ENCODE measurements around the gene AGAP2. TPM values are rescaled to one million over a fixed set of nuclear protein-coding genes. Genes with fewer than 3 reads are reported as not detected.

Gene AGAP2
- 0.23 and 0.40 TPM in 2 replicates for total RNA-seq (2014; rRNA removed)
- percentile 20 among the genes with signal in this experiment for Bru-seq, nascent RNA
- BruChase-seq, experiment 1, labeled RNA remaining after a 6-hour chase, result percentile 19 among the genes with signal in this experiment
- BruChase-seq, experiment 2, labeled RNA remaining after a 2-hour chase, result percentile 12 among the genes with signal in this experiment
- long read RNA-seq, partial matches to known transcripts, result 0 of 1 reads
- long read RNA-seq, other reads (novel, unspliced or antisense), result 1 of 1 reads

- Histone ChIP-seq H3K79me2 (ENCODE audit: low read length) (no peaks in the 10 kb centered on the region), H2AFZ (ENCODE audit: low read length) (no peak within 1 kb of the TSS), H3K27me3 (ENCODE audit: low read length) (peaks cover 50% of the 10 kb centered on the region), H3F3A (ENCODE audit: low read length, unreplicated experiment) (no peaks in the 10 kb centered on the region), H3K9me2 (replicated peaks; ENCODE audit: low read length) (no peaks in the 10 kb centered on the region), H3K9ac (ENCODE audit: low read length) (no peak within 1 kb of the TSS), H4K20me1 (ENCODE audit: low read length) (no peaks in the 10 kb centered on the region), H3K4me1 (ENCODE audit: insufficient read depth, low read length) (peaks cover 17% of the 10 kb centered on the region), H3K27ac (ENCODE audit: low read length) (no peak within 1 kb of the TSS), H3K4me2 (ENCODE audit: low read length) (peak within 1 kb of the TSS; percentile 87), H3K9me3 (ENCODE audit: low read length) (no peaks in the 10 kb centered on the region), H3K4me3 (ENCODE audit: low read length) (peak within 1 kb of the TSS; percentile 64), H3K36me3 (ENCODE audit: low read depth, low read length) (no peaks in the 10 kb centered on the region)
- no peak for TF ChIP-seq EZH2phosphoT487 (IDR thresholded peaks at IDR 0.05; ENCODE audit: borderline replicate concordance, low read length)
- TF ChIP-seq CTCF (conservative IDR thresholded peaks at IDR 0.05; ENCODE audit: low read depth, low read length), result no peak
- no peak for TF ChIP-seq EZH2 (IDR thresholded peaks at IDR 0.05; ENCODE audit: low read length, unreplicated experiment)
- intact Hi-C loops (cut with micrococcal nuclease), result no loop called here
- no peak for ATAC-seq
- DNase-seq, result no peak
- ChIA-PET CTCF (no interaction called here), POLR2A (ENCODE audit: unreplicated experiment) (no interaction called here)
- BruUV-seq (replicated peaks), result no TSS peak
Measured at GRCh38 chr12:57738661-57739237, at the start of gene AGAP2. AGAP2 (minus strand) TSS chr12:57738742; CDS start chr12:57738246, 496 bp downstream.

- H3K4me3 ChIP-seq (ENCODE audit: low read length), result peak overlapping the region; percentile 93
- no peak overlapping the region for H3K27ac ChIP-seq (ENCODE audit: low read length)
- POLR2A ChIA-PET (ENCODE audit: unreplicated experiment), result interaction anchor here (0.6 kb wide), 1 partner anchor 523 kb away, joined by 3 read pairs; no protein-coding TSS in a partner anchor
- no peaks in the 10 kb centered on the region for H4K20me1 ChIP-seq (ENCODE audit: low read length)
- BruUV-seq (replicated peaks), result no TSS peak
- no peaks in the 10 kb centered on the region for H3K27me3 ChIP-seq (ENCODE audit: low read length)
- H3K4me1 ChIP-seq (ENCODE audit: insufficient read depth, low read length), result peaks cover 6% of the 10 kb centered on the region; the same call in 1 of the 2 replicates
- intact Hi-C loops (cut with micrococcal nuclease), result no loop called here
- H3K36me3 ChIP-seq (ENCODE audit: low read depth, low read length), result peaks cover 18% of the 10 kb centered on the region
- no peak for ATAC-seq
- CTCF ChIA-PET, result no interaction called here
- no peak overlapping the region for H2AFZ ChIP-seq (ENCODE audit: low read length)
- no peaks in the 10 kb centered on the region for H3K9me2 ChIP-seq (replicated peaks; ENCODE audit: low read length)
- H3K9ac ChIP-seq (ENCODE audit: low read length), result no peak overlapping the region
- peaks cover 31% of the 10 kb centered on the region for H3K79me2 ChIP-seq (ENCODE audit: low read length)
- H3K4me2 ChIP-seq (ENCODE audit: low read length), result peak overlapping the region; percentile 91
- no peak for DNase-seq
- no peaks in the 10 kb centered on the region for H3F3A ChIP-seq (ENCODE audit: low read length, unreplicated experiment)
- no peak for TF ChIP-seq EZH2phosphoT487 (IDR thresholded peaks at IDR 0.05; ENCODE audit: borderline replicate concordance, low read length)
- no peaks in the 10 kb centered on the region for H3K9me3 ChIP-seq (ENCODE audit: low read length)
Measured at GRCh38 chr12:57783861-57784260, 45.3 kb upstream of the AGAP2 start.

GRCh38 chr12:57783466-57783801, 44.9 kb upstream of the AGAP2 start:
- no peaks in the 10 kb centered on the region for H3K9me2 ChIP-seq (replicated peaks; ENCODE audit: low read length)
- H3K4me3 ChIP-seq (ENCODE audit: low read length), result peak overlapping the region; percentile 93
- no peaks in the 10 kb centered on the region for H3K27me3 ChIP-seq (ENCODE audit: low read length)
- ATAC-seq, result no peak
- H4K20me1 ChIP-seq (ENCODE audit: low read length), result no peaks in the 10 kb centered on the region
- TF ChIP-seq EZH2phosphoT487 (IDR thresholded peaks at IDR 0.05; ENCODE audit: borderline replicate concordance, low read length), result no peak
- no peak for TF ChIP-seq CTCF (conservative IDR thresholded peaks at IDR 0.05; ENCODE audit: low read depth, low read length)
- BruUV-seq (replicated peaks), result no TSS peak
- no peaks in the 10 kb centered on the region for H3K9me3 ChIP-seq (ENCODE audit: low read length)
- intact Hi-C loops (cut with micrococcal nuclease), result no loop called here
- no peak overlapping the region for H2AFZ ChIP-seq (ENCODE audit: low read length)
- no peaks in the 10 kb centered on the region for H3F3A ChIP-seq (ENCODE audit: low read length, unreplicated experiment)
- POLR2A ChIA-PET (ENCODE audit: unreplicated experiment), result no interaction called here
- H3K27ac ChIP-seq (ENCODE audit: low read length), result no peak overlapping the region
- H3K4me1 ChIP-seq (ENCODE audit: insufficient read depth, low read length), result peaks cover 6% of the 10 kb centered on the region; the same call in 1 of the 2 replicates
- peaks cover 18% of the 10 kb centered on the region for H3K36me3 ChIP-seq (ENCODE audit: low read depth, low read length)
- no peak for DNase-seq
- H3K9ac ChIP-seq (ENCODE audit: low read length), result peak overlapping the region; percentile 87
- H3K79me2 ChIP-seq (ENCODE audit: low read length), result peaks cover 31% of the 10 kb centered on the region
- peak overlapping the region; percentile 91 for H3K4me2 ChIP-seq (ENCODE audit: low read length)
- CTCF ChIA-PET, result interaction anchor here (0.9 kb wide), 1 partner anchor 11 kb away, joined by 3 read pairs; the partner anchor contains the start of genes EEF1AKMT3 and METTL1

Data from PC-3 (cell line).